Tibial nerve (tissue), 3 donors: Measurements from ENCODE around the gene ALG14.

Source experiments
- CTCF ChIP-seq, 5 experiments: fragments of 200-600 bp in 3 of 5; fragments of 450-650 bp in 2 of 5; sonication (generic) in 3 of 5; IDR thresholded peaks; one replicate each; pipeline ENCODE4 v1.5.1; 2016 to 2019; ENCODE audit warnings: antibody characterized with exemption in 5 of 5, mild to moderate bottlenecking in 3 of 5, moderate library complexity in 2 of 5
- POLR2A ChIP-seq, 2 donors: fragments of 450-650 bp; IDR thresholded peaks; one replicate each; pipeline ENCODE4 v1.6.1; 2017; ENCODE audit warnings: antibody characterized with exemption in 2 of 2, mild to moderate bottlenecking in 2 of 2, moderate library complexity in 2 of 2

- TF ChIP-seq POLR2A (IDR thresholded peaks at IDR 0.05), result no peak
- no peak for TF ChIP-seq CTCF (IDR thresholded peaks at IDR 0.05)
These were observed 120.2 kb downstream of the ALG14 start for GRCh38 chr1:94952539-94952938.
